HUES48 (cell line): Measurements from ENCODE around the gene NR2E3.

ENCODE experiments used
- H3K27ac ChIP-seq: one replicate; pipeline ENCODE4 v1.7.0; 2013; ENCODE audit warnings: low read depth, low read length, inconsistent platforms
- H3K27me3 ChIP-seq: 2 replicates; pipeline ENCODE4 v1.6.1; 2013; ENCODE audit warnings: mild to moderate bottlenecking, low read length; ENCODE audit not compliant: control insufficient read depth, insufficient read depth
- H3K36me3 ChIP-seq: 2 replicates; pipeline ENCODE4 v1.6.1; 2013; ENCODE audit warnings: low read length; ENCODE audit not compliant: control insufficient read depth, insufficient read depth
- H3K4me1 ChIP-seq: 2 replicates; pipeline ENCODE4 v1.6.1; 2013; ENCODE audit warnings: mild to moderate bottlenecking, low read length; ENCODE audit not compliant: control insufficient read depth, insufficient read depth
- H3K4me3 ChIP-seq: 2 replicates; pipeline ENCODE4 v1.5.1; 2013; ENCODE audit warnings: mild to moderate bottlenecking, low read depth, low read length
- H3K9ac ChIP-seq: 2 replicates; pipeline ENCODE4 v1.6.1; 2013; ENCODE audit warnings: mild to moderate bottlenecking, low read depth, low read length, moderate library complexity
- H3K9me3 ChIP-seq: 2 replicates; pipeline ENCODE4 v1.6.1; 2013; ENCODE audit warnings: low read length; ENCODE audit not compliant: control insufficient read depth, insufficient read depth

Gene NR2E3

GRCh38 chr15:71792521-71792920, 17.8 kb upstream of the NR2E3 start:
- no peak overlapping the region for H3K27ac ChIP-seq
- no peaks in the 10 kb centered on the region for H3K9me3 ChIP-seq
- H3K9ac ChIP-seq: no peak overlapping the region
- H3K27me3 ChIP-seq: no peaks in the 10 kb centered on the region
- no peaks in the 10 kb centered on the region for H3K4me1 ChIP-seq
- no peaks in the 10 kb centered on the region for H3K36me3 ChIP-seq
- no peak overlapping the region for H3K4me3 ChIP-seq

GRCh38 chr15:71798641-71799040, 11.7 kb upstream of the NR2E3 start:
- no peaks in the 10 kb centered on the region for H3K36me3 ChIP-seq
- H3K27me3 ChIP-seq: no peaks in the 10 kb centered on the region
- H3K9me3 ChIP-seq: no peaks in the 10 kb centered on the region
- no peak overlapping the region for H3K27ac ChIP-seq
- H3K4me3 ChIP-seq: no peak overlapping the region
- no peak overlapping the region for H3K9ac ChIP-seq
- no peaks in the 10 kb centered on the region for H3K4me1 ChIP-seq

DNA sequence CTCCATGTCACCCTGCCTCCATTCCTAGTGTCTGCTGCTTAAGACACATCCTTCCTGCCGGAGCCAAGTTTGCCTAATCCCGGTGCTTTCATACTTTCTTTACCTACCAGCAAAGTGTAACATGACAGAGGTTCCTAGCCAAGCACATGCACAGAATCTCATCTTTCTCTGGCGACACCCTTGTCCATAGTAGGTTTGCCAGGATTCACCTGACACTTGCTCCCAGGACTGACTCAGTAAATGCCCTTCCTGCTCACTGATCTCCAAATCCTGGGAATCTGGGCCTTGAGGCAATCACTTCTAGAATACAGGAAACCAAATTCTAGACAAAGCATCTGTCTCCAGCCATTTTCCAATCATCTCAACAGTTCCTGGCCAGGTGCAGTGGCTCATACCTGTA, 10.2 kb upstream of the NR2E3 start:
- H3K4me3 ChIP-seq: no peak overlapping the region
- H3K36me3 ChIP-seq: no peaks in the 10 kb centered on the region
- H3K27me3 ChIP-seq: no peaks in the 10 kb centered on the region
- H3K27ac ChIP-seq: no peak overlapping the region
- H3K4me1 ChIP-seq: no peaks in the 10 kb centered on the region
- no peaks in the 10 kb centered on the region for H3K9me3 ChIP-seq
- H3K9ac ChIP-seq: no peak overlapping the region

GRCh38 chr15:71800835-71801745, 9.3 kb upstream of the NR2E3 start:
- Histone ChIP-seq H3K27me3 (no peaks in the 10 kb centered on the region), H3K9ac (no peak overlapping the region), H3K36me3 (no peaks in the 10 kb centered on the region), H3K4me3 (no peak overlapping the region), H3K4me1 (no peaks in the 10 kb centered on the region), H3K9me3 (no peaks in the 10 kb centered on the region), H3K27ac (no peak overlapping the region)

GRCh38 chr15:71801935-71802655, 8.3 kb upstream of the NR2E3 start:
- Histone ChIP-seq H3K4me3 (no peak overlapping the region), H3K4me1 (peaks cover 10% of the 10 kb centered on the region), H3K27ac (no peak overlapping the region)

DNA sequence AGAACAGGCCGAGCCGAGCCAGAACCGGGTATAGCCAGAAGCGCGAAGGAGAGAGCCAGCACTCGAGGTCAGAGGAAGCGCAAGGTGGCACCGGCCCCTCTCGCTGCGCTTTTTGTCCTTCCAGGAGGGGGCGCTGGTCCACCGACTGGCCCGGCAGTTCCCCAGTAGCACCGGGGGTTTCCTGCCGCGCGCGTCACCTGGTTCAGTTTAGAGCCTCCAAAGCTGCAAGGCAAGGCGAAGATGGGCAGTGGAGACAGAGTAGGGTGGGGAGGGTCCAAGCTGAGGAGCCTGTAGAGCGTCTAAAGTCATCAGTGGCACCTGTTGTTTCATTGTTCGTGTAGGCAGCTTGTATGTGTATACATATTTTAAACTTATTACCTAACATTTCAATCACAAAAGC, 7.6 kb upstream of the NR2E3 start:
- no peaks in the 10 kb centered on the region for H3K27me3 ChIP-seq
- H3K4me3 ChIP-seq: no peak overlapping the region
- no peaks in the 10 kb centered on the region for H3K9me3 ChIP-seq
- H3K27ac ChIP-seq: no peak overlapping the region
- H3K9ac ChIP-seq: no peak overlapping the region
- H3K36me3 ChIP-seq: no peaks in the 10 kb centered on the region
- peaks cover 17% of the 10 kb centered on the region for H3K4me1 ChIP-seq

More at GRCh38 chr15:71801935-71802655, 8.3 kb upstream of the NR2E3 start:
- no peaks in the 10 kb centered on the region for H3K9me3 ChIP-seq
- no peaks in the 10 kb centered on the region for H3K27me3 ChIP-seq
- no peak overlapping the region for H3K9ac ChIP-seq
- no peaks in the 10 kb centered on the region for H3K36me3 ChIP-seq

- H3K9ac ChIP-seq: no peak overlapping the region
- no peaks in the 10 kb centered on the region for H3K27me3 ChIP-seq
- no peaks in the 10 kb centered on the region for H3K36me3 ChIP-seq
- no peak overlapping the region for H3K4me3 ChIP-seq
- no peak overlapping the region for H3K27ac ChIP-seq
- H3K4me1 ChIP-seq: peaks cover 22% of the 10 kb centered on the region
- H3K9me3 ChIP-seq: no peaks in the 10 kb centered on the region
These were observed 6.1 kb upstream of the NR2E3 start for GRCh38 chr15:71804226-71804625.

- Histone ChIP-seq H3K9me3 (no peaks in the 10 kb centered on the region), H3K27ac (no peak overlapping the region), H3K27me3 (no peaks in the 10 kb centered on the region), H3K9ac (no peak overlapping the region), H3K4me3 (no peak overlapping the region), H3K4me1 (peaks cover 22% of the 10 kb centered on the region), H3K36me3 (no peaks in the 10 kb centered on the region)
These were observed 5.5 kb upstream of the NR2E3 start for GRCh38 chr15:71804695-71805470.

DNA sequence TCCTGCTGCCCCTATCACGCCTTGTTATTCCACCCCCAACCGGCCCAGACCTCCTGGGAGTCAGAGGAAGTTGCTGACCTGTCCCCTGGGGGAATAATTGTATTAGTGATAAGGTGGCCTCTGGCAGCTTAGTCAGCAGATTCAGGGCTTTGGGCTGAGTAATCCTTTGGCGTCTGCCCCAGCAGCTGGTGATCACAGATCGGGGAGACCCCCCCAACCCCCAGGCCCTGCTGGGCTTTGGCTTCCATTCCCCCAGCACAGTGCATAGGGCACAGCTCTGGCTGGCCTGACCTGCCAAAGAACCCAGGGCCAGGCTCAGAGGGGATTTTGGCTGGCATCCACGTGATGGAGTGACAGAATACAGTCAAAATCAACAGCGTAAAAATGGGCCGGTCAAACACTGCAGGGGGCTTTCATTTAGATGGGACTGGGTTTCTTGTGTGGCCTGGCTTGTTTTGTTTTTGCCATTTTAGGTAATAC, 3.9 kb upstream of the NR2E3 start:
- Histone ChIP-seq H3K27ac (peak overlapping the region; percentile 88), H3K9ac (no peak overlapping the region)

GRCh38 chr15:71807125-71807629, 3.2 kb upstream of the NR2E3 start:
- H3K9ac ChIP-seq: no peak overlapping the region
- H3K27ac ChIP-seq: peak overlapping the region; percentile 88
- H3K27me3 ChIP-seq: no peaks in the 10 kb centered on the region

More for the DNA sequence above, 3.9 kb upstream of the NR2E3 start:
- Histone ChIP-seq H3K4me3 (no peak overlapping the region), H3K9me3 (no peaks in the 10 kb centered on the region), H3K27me3 (no peaks in the 10 kb centered on the region), H3K4me1 (peaks cover 22% of the 10 kb centered on the region), H3K36me3 (no peaks in the 10 kb centered on the region)

More at GRCh38 chr15:71807125-71807629, 3.2 kb upstream of the NR2E3 start:
- Histone ChIP-seq H3K4me3 (peak overlapping the region; percentile 45), H3K4me1 (peaks cover 22% of the 10 kb centered on the region), H3K36me3 (no peaks in the 10 kb centered on the region), H3K9me3 (no peaks in the 10 kb centered on the region)
